ENCODE results near the gene RASSF1. TPM values are rescaled to one million over a fixed set of nuclear protein-coding genes. Genes with fewer than 3 reads are reported as not detected.

RASSF1 gene
- total and polyA plus RNA-seq, 2 of the 4 experiments (the other 2 are of a cell fraction): 17.4 to 53.4 TPM

DNA sequence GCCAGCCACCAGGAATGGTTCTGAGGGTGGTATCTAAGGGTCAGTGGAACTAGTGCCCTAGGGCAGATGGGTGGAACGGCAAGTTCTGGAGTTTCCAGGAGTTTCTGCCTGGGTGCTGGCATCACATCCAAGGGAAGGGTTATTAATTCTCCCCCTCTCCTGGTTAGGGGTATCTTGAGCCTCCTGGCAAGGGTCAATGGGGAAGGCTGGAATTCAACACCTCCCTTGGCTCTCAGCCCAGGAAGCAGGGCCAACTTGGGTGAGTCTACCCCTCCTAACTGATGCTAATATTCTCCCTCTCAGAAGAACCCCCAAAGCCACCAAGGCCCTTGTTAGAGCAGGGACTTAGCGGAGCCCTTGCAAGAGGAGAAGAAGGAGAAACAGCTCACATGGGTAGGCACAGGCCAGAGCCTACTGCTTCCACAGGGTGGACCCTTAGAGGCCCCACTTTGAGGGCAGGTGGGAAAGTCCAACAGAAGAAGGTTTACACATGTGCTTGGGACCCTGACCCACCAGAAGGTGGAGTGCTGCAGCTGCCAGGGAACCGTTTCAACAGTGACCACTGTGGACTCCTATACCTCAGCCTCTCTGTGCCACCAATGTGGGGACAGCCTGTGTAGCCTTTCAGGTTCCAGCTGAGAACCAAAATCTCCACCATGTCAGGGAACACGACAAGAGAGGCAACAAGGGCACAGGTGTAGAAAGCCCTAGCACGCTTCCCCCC, 15.4 kb upstream of the RASSF1 start:
- no peak for DNase-seq
- no peak for ATAC-seq (ENCODE audit: low read depth)
- no peak overlapping the region for H3K4ac ChIP-seq (ENCODE audit: low read depth, low read length)
- 0 out of 2 replicates have a peak overlapping the region, but pooled peaks have one; percentile 19 for H3K14ac ChIP-seq (replicated peaks; ENCODE audit: low read depth, low read length)
- H4K8ac ChIP-seq (ENCODE audit: low read depth in 2 of 2, low read length in 2 of 2): no peak overlapping the region
- H2AFZ ChIP-seq (replicated peaks; ENCODE audit: low read length, poor library complexity): no peak overlapping the region
- ChIA-PET CTCF (no interaction called here), POLR2A (ENCODE audit: unreplicated experiment) (interaction anchor here (1.0 kb wide), 1 partner anchor 213 kb away, joined by 3 read pairs; the partner anchor contains the start of gene HEMK1)
- intact Hi-C loops (cut with micrococcal nuclease) (no loop called here), in situ Hi-C loops (cut with MboI; ENCODE audit: low sequenced_read_pairs) (no loop called here), dilution Hi-C loops (cut with HindIII; ENCODE audit: low sequenced_read_pairs, unreplicated experiment) (no loop called here)
- H4K20me1 ChIP-seq (ENCODE audit: insufficient read depth, low read length): peaks cover 53% of the 10 kb centered on the region
- H3K27ac ChIP-seq (ENCODE audit: insufficient read depth, low read length): no peak overlapping the region
- no peak overlapping the region for H2BK120ac ChIP-seq (ENCODE audit: low read depth, low read length)
- BruUV-seq (replicated peaks): no TSS peak
- no peak overlapping the region for H4K5ac ChIP-seq (ENCODE audit: low read depth, low read length)
- no peak overlapping the region for H3K9ac ChIP-seq (ENCODE audit: low read depth, low read length)
- H2AK5ac ChIP-seq (ENCODE audit: low read depth, low read length): no peak overlapping the region
- peak overlapping the region; percentile 59 for H2AK9ac ChIP-seq (replicated peaks; ENCODE audit: low read depth, low read length, poor library complexity)
- H2BK15ac ChIP-seq (ENCODE audit: low read depth, low read length): no peak overlapping the region
- H3K79me1 ChIP-seq (ENCODE audit: low read depth in 1 of 2, low read length in 2 of 2): peaks cover 10 to 71% of the 10 kb centered on the region in 2 experiments
- peaks cover 21% of the 10 kb centered on the region for H3K9me1 ChIP-seq (ENCODE audit: insufficient read depth, low read length)
- no peak overlapping the region for H2BK20ac ChIP-seq (ENCODE audit: low read depth, low read length)
- H3K36me3 ChIP-seq (ENCODE audit: control insufficient read depth, insufficient read depth, low read length): peaks cover 44% of the 10 kb centered on the region
- peaks cover 32% of the 10 kb centered on the region for H3K4me1 ChIP-seq (ENCODE audit: control insufficient read depth, insufficient read depth, low read length)
- no peaks in the 10 kb centered on the region for H3K9me3 ChIP-seq (ENCODE audit: control insufficient read depth, insufficient read depth, low read length)
- H2BK5ac ChIP-seq (ENCODE audit: low read depth, low read length, poor library complexity, severe bottlenecking): no peak overlapping the region
- no peak overlapping the region for H3K18ac ChIP-seq (ENCODE audit: low read depth, low read length)
- H3K4me3 ChIP-seq (ENCODE audit: insufficient read depth, low read depth, low read length): no peak overlapping the region; the same call in 1 of the 2 replicates
- H3K27me3 ChIP-seq (ENCODE audit: control insufficient read depth, insufficient read depth, low read length): no peaks in the 10 kb centered on the region
- H3K56ac ChIP-seq (ENCODE audit: extremely low read depth, insufficient read depth, low read length): no peak overlapping the region
- WGBS, 2 experiments (ENCODE audit: extremely low coverage in 2 of 2, insufficient read length in 1 of 2): 49% methylated on average over 3 of the region's 5 CpGs; no CpG with 5 or more reads in 1 of the 2 experiments
- H3K4me2 ChIP-seq (ENCODE audit: low read depth, low read length): peak overlapping the region; percentile 94
- no peak overlapping the region for H4K91ac ChIP-seq (ENCODE audit: insufficient read depth, low read depth, low read length)
- peak overlapping the region; percentile 3; the same call in 1 of the 2 replicates for H3K23ac ChIP-seq (ENCODE audit: low read depth, low read length)
- TF ChIP-seq CHD1 (IDR thresholded peaks at IDR 0.05; ENCODE audit: low read depth, low read length): no peak
- TF ChIP-seq, protein P1, sequence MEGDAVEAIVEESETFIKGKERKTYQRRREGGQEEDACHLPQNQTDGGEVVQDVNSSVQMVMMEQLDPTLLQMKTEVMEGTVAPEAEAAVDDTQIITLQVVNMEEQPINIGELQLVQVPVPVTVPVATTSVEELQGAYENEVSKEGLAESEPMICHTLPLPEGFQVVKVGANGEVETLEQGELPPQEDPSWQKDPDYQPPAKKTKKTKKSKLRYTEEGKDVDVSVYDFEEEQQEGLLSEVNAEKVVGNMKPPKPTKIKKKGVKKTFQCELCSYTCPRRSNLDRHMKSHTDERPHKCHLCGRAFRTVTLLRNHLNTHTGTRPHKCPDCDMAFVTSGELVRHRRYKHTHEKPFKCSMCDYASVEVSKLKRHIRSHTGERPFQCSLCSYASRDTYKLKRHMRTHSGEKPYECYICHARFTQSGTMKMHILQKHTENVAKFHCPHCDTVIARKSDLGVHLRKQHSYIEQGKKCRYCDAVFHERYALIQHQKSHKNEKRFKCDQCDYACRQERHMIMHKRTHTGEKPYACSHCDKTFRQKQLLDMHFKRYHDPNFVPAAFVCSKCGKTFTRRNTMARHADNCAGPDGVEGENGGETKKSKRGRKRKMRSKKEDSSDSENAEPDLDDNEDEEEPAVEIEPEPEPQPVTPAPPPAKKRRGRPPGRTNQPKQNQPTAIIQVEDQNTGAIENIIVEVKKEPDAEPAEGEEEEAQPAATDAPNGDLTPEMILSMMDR (conservative IDR thresholded peaks at IDR 0.05; ENCODE audit: low read depth, low read length): no peak
- no peak for TF ChIP-seq MXI1 (IDR thresholded peaks at IDR 0.05; ENCODE audit: borderline replicate concordance, low read depth, low read length)
- no peak for TF ChIP-seq SMC3 (IDR thresholded peaks at IDR 0.05; ENCODE audit: low read depth, low read length)
- no peak for TF ChIP-seq CEBPB (IDR thresholded peaks at IDR 0.05; ENCODE audit: low read depth, low read length)
- TF ChIP-seq FOS (IDR thresholded peaks at IDR 0.05; ENCODE audit: low read depth, low read length): no peak
- no peak for TF ChIP-seq POLR2A (IDR thresholded peaks at IDR 0.05; ENCODE audit: low read depth, low read length)
- no peak for TF ChIP-seq MAFK (IDR thresholded peaks at IDR 0.05; ENCODE audit: low read depth, low read length)
- TF ChIP-seq RAD21 (IDR thresholded peaks at IDR 0.05; ENCODE audit: low read length): no peak
- no peak for TF ChIP-seq RCOR1 (IDR thresholded peaks at IDR 0.05; ENCODE audit: insufficient replicate concordance, low read length)
- no peak for TF ChIP-seq ELK1 (IDR thresholded peaks at IDR 0.05; ENCODE audit: borderline replicate concordance, low read depth, low read length)
- TF ChIP-seq MAZ (IDR thresholded peaks at IDR 0.05; ENCODE audit: borderline replicate concordance, low read depth, low read length): no peak
- no peak for TF ChIP-seq NFE2L2 (IDR thresholded peaks at IDR 0.05; ENCODE audit: low read depth, low read length)

All from IMR-90 (cell line).